GM12878 (cell line): ENCODE results near the gene PRKCQ. TPM values are rescaled to one million over a fixed set of nuclear protein-coding genes. Genes with fewer than 3 reads are reported as not detected.

Experiments used
- ATAC-seq: fragments of 200-7000 bp; cut with Tn5 transposase; 3 replicates; pipeline ENCODE4 v1.9.1; 2020; ENCODE audit warnings: mild to moderate bottlenecking, moderate library complexity
- BruUV-seq: library from RNA; stranded (reverse); fragments of 400-500 nt; replicated peaks from 2 replicates; lab custom pipeline; 2021; lab: Mats Ljungman, UMichigan
- CTCF ChIA-PET: fragments of 300-600 bp; sonication (Branson Sonifier 250); formaldehyde crosslinking; extraction: SDS; loops from one replicate; lab custom pipeline; 2021; ENCODE audit warnings: inconsistent platforms; lab: Yijun Ruan, JAX
- POLR2A ChIA-PET: fragments of 350-600 bp; formaldehyde crosslinking; extraction: SDS; loops from one replicate; lab custom pipeline; 2021; ENCODE audit warnings: inconsistent platforms; lab: Charles Lee
- RAD21 ChIA-PET: fragments of 300-600 bp; sonication (Branson Sonifier 250); formaldehyde crosslinking; loops from one replicate; lab custom pipeline; 2023; ENCODE audit warnings: antibody characterized with exemption; ENCODE audit not compliant: unreplicated experiment; lab: Charles Lee
- SMC1A ChIA-PET: fragments of 300-600 bp; sonication (Branson Sonifier 250); formaldehyde crosslinking; loops from one replicate; lab custom pipeline; 2023; ENCODE audit not compliant: unreplicated experiment, uncharacterized antibody; lab: Charles Lee
- DNase-seq: peaks from one replicate; pipeline ENCODE4 v3.0.0-alpha.2; 2011; ENCODE audit warnings: low read depth, low spot score
- FAIRE-seq: peaks from 3 replicates; lab custom pipeline; 2011; peaks lifted over from hg19 to GRCh38; lab: Jason Lieb, UNC
- H2AFZ ChIP-seq: 2 replicates; pipeline ENCODE4 v1.6.0; 2011; ENCODE audit warnings: low read depth, low read length, control low read depth; ENCODE audit not compliant: control insufficient read depth
- H3K27ac ChIP-seq: 2 replicates; pipeline ENCODE4 v1.5.1; 2011; ENCODE audit warnings: control low read depth; ENCODE audit not compliant: control insufficient read depth, insufficient read depth
- H3K27me3 ChIP-seq, 2 experiments: replicated peaks in 1 of 2; 2 replicates each; pipeline versions ENCODE4 v1.6.0 to v1.6.1; 2011; ENCODE audit warnings: low read length in 1 of 2; ENCODE audit not compliant: control insufficient read depth in 2 of 2, insufficient read depth in 2 of 2
- H3K36me3 ChIP-seq, 2 experiments: 2 replicates each; pipeline ENCODE4 v1.5.1; 2011; ENCODE audit warnings: low read length in 1 of 2; ENCODE audit not compliant: control insufficient read depth in 2 of 2, insufficient read depth in 2 of 2
- H3K4me1 ChIP-seq: 2 replicates; pipeline ENCODE4 v1.6.1; 2011; ENCODE audit warnings: mild to moderate bottlenecking, low read length, moderate library complexity, mixed read lengths; ENCODE audit not compliant: control insufficient read depth, insufficient read depth
- H3K4me2 ChIP-seq: 2 replicates; pipeline ENCODE4 v1.6.0; 2011; ENCODE audit warnings: control low read depth; ENCODE audit not compliant: control insufficient read depth, insufficient read depth
- H3K4me3 ChIP-seq: fragments of 200-600 bp; sonication (generic); 2 replicates; pipeline ENCODE4 v1.5.1; 2016
- H3K79me2 ChIP-seq: 2 replicates; pipeline ENCODE4 v1.6.0; 2011; ENCODE audit warnings: low read length; ENCODE audit not compliant: control insufficient read depth, insufficient read depth
- H3K9ac ChIP-seq: 2 replicates; pipeline ENCODE4 v1.8.0; 2011; ENCODE audit warnings: low read length, control low read depth, mixed read lengths; ENCODE audit not compliant: control insufficient read depth, insufficient read depth
- H3K9me3 ChIP-seq: replicated peaks from 3 replicates; pipeline ENCODE4 v1.5.1; 2011; ENCODE audit warnings: mild to moderate bottlenecking, low read length; ENCODE audit not compliant: control insufficient read depth, insufficient read depth
- H4K20me1 ChIP-seq: 2 replicates; pipeline ENCODE4 v1.6.0; 2011; ENCODE audit not compliant: control insufficient read depth, insufficient read depth
- ATF7 ChIP-seq: fragments of 450-650 bp; IDR thresholded peaks from 2 replicates; pipeline ENCODE4 v1.6.1; 2016; ENCODE audit warnings: low read depth, mild to moderate bottlenecking
- HDAC2 ChIP-seq: fragments of 200-600 bp; sonication (generic); IDR thresholded peaks from 2 replicates; pipeline ENCODE4 v1.6.1; 2017
- IKZF1 ChIP-seq: fragments of 450-650 bp; conservative IDR thresholded peaks from 2 replicates; pipeline ENCODE4 v1.6.1; 2017; ENCODE audit warnings: antibody characterized with exemption, mild to moderate bottlenecking
- IKZF2 ChIP-seq, 2 experiments: fragments of 450-650 bp; IDR thresholded peaks; 2 replicates each; pipeline ENCODE4 v1.6.1; 2017; ENCODE audit warnings: mild to moderate bottlenecking in 2 of 2, moderate library complexity in 2 of 2
- MLLT1 ChIP-seq: fragments of 450-650 bp; IDR thresholded peaks from 2 replicates; pipeline ENCODE4 v1.6.1; 2016; ENCODE audit warnings: mild to moderate bottlenecking
- MTA2 ChIP-seq: fragments of 450-650 bp; IDR thresholded peaks from 2 replicates; pipeline ENCODE4 v1.6.1; 2016; ENCODE audit warnings: low read depth, mild to moderate bottlenecking, moderate library complexity
- NBN ChIP-seq: fragments of 450-650 bp; IDR thresholded peaks from 2 replicates; pipeline ENCODE4 v1.6.1; 2016
- NR2C1 ChIP-seq: fragments of 450-650 bp; IDR thresholded peaks from 2 replicates; pipeline ENCODE4 v1.6.1; 2017; ENCODE audit warnings: antibody characterized with exemption, mild to moderate bottlenecking, moderate library complexity
- WGBS: methylation state at CpG from one replicate; pipeline ENCODE4 v1.1.6; 2016; ENCODE audit warnings: low lambda C conversion rate; ENCODE audit not compliant: insufficient replicate concordance, insufficient coverage; ENCODE audit errors: missing lambda C conversion rate; 5-methylcytosine and 5-hydroxymethylcytosine counted together
- in situ Hi-C: fragments of 300-500 bp; cut with MboI; formaldehyde crosslinking; loops from 9 replicates; pipeline ENCODE4 v1.14.3; 2018; ENCODE audit warnings: mixed read lengths
- intact Hi-C: fragments of 100-400 bp; cut with micrococcal nuclease; formaldehyde crosslinking; loops from one replicate; pipeline ENCODE4 v1.14.2; 2022; ENCODE audit not compliant: unreplicated experiment
- polyA plus RNA-seq, 11 experiments: library from polyadenylated mRNA; depleted of rRNA in 4 of 11; unstranded in 6 of 11; stranded (reverse) in 5 of 11; fragments of >200 nt; fragmentation: Nextera tagmentation in 4 of 11; fragmentation: Illumina TruSeq in 1 of 11; extraction: Ambion mirVana in 4 of 11; extraction: Trizol in 1 of 11; gene quantifications; 1 replicate in 1 of 11; 2 replicates in 10 of 11; pipeline versions ENCODE4 v1.2.1 to v1.2.3, GENCODE V29; 2011 to 2016; ENCODE audit warnings: inconsistent platforms in 2 of 11, missing spikeins in 2 of 11, low read depth in 1 of 11
- total RNA-seq, 4 experiments: library from RNA; depleted of rRNA in 3 of 4; stranded (reverse); fragments of >200 nt in 3 of 4; fragmentation: Illumina TruSeq in 1 of 4; extraction: Trizol in 1 of 4; gene quantifications; 2 replicates each; pipeline versions ENCODE4 v1.2.1 to v1.2.3, GENCODE V29; 2013 to 2021
- TF ChIP-seq, protein P1 (sequence below): IDR thresholded peaks from 2 replicates; pipeline ENCODE4 v1.6.1; 2012; ENCODE audit warnings: low read depth, low read length, improper control_type of control experiment
- TF ChIP-seq, protein P2 (sequence below): fragments of 450-650 bp; IDR thresholded peaks from 2 replicates; pipeline ENCODE4 v1.6.1; 2017; ENCODE audit warnings: low read depth, mild to moderate bottlenecking, moderate library complexity

PRKCQ gene
- total and polyA plus RNA-seq, 10 of the 15 experiments (the other 5 are each of a cell fraction or from before 2014, with no cell fraction given): 0.26 to 8.9 (median 0.98) TPM

GRCh38 chr10:6504296-6504695, 75.8 kb downstream of the PRKCQ start:
- ATAC-seq: peak; percentile 55
- WGBS: 0% methylated on average over 1 of the region's 1 CpG
- Histone ChIP-seq H3K36me3 (no peaks in the 10 kb centered on the region), H3K9ac (no peak overlapping the region), H3K4me1 (no peaks in the 10 kb centered on the region), H3K27ac (no peak overlapping the region), H3K4me2 (no peak overlapping the region), H3K27me3 (no peaks in the 10 kb centered on the region), H3K9me3 (no peaks in the 10 kb centered on the region), H4K20me1 (no peaks in the 10 kb centered on the region), H3K79me2 (no peaks in the 10 kb centered on the region), H2AFZ (no peak overlapping the region), H3K4me3 (no peak overlapping the region)
- in situ Hi-C loops (no loop called here), intact Hi-C loops (no loop called here)
- CTCF ChIA-PET: interaction anchor here (1.1 to 1.2 kb wide), 2 partner anchors 38 to 57 kb away, joined by 3 read pairs; no protein-coding TSS in a partner anchor
- no peak for FAIRE-seq
- SMC1A ChIA-PET: interaction anchor here (0.7 to 9.2 kb wide), 5 partner anchors 9 to 72 kb away, joined by 3 to 92 read pairs (median 3); no protein-coding TSS in a partner anchor
- RAD21 ChIA-PET: interaction anchor here (1.1 to 1.5 kb wide), 3 partner anchors 11 to 68 kb away, joined by 3 to 5 read pairs (median 4); no protein-coding TSS in a partner anchor
- BruUV-seq: no TSS peak
- DNase-seq: no peak
- POLR2A ChIA-PET: interaction anchor here (1.0 kb wide), 1 partner anchor 10 kb away, joined by 4 read pairs; no protein-coding TSS in a partner anchor
- 0 out of 2 replicates have a peak, but pooled peaks have one; percentile 42 for TF ChIP-seq MTA2
- TF ChIP-seq, protein P1, sequence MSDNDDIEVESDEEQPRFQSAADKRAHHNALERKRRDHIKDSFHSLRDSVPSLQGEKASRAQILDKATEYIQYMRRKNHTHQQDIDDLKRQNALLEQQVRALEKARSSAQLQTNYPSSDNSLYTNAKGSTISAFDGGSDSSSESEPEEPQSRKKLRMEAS: no peak

- intact Hi-C loops: no loop called here
- ChIA-PET POLR2A (no interaction called here), CTCF (interaction anchor here (1.0 to 1.2 kb wide), 2 partner anchors 9 to 10 kb away, joined by 3 read pairs; no protein-coding TSS in a partner anchor), RAD21 (interaction anchor here (1.0 to 1.3 kb wide), 5 partner anchors 10 to 61 kb away, joined by 3 to 10 read pairs (median 5); no protein-coding TSS in a partner anchor), SMC1A (interaction anchor here (0.6 to 3.9 kb wide), 11 partner anchors 10 to 57 kb away, joined by 3 to 32 read pairs (median 3); no protein-coding TSS in a partner anchor)
- in situ Hi-C loops: no loop called here
- H3K4me2 ChIP-seq: no peak overlapping the region
- DNase-seq (no peak), ATAC-seq (peak; percentile 48), FAIRE-seq (no peak)
- H3K36me3 ChIP-seq: no peaks in the 10 kb centered on the region
- H3K27ac ChIP-seq: no peak overlapping the region
- no TSS peak for BruUV-seq
- no peaks in the 10 kb centered on the region for H3K4me1 ChIP-seq
- no peak overlapping the region for H3K4me3 ChIP-seq
- no peak for TF ChIP-seq NR2C1
- TF ChIP-seq MTA2: peak; percentile 56; the same call in 1 of the 2 replicates
- TF ChIP-seq, protein P2, sequence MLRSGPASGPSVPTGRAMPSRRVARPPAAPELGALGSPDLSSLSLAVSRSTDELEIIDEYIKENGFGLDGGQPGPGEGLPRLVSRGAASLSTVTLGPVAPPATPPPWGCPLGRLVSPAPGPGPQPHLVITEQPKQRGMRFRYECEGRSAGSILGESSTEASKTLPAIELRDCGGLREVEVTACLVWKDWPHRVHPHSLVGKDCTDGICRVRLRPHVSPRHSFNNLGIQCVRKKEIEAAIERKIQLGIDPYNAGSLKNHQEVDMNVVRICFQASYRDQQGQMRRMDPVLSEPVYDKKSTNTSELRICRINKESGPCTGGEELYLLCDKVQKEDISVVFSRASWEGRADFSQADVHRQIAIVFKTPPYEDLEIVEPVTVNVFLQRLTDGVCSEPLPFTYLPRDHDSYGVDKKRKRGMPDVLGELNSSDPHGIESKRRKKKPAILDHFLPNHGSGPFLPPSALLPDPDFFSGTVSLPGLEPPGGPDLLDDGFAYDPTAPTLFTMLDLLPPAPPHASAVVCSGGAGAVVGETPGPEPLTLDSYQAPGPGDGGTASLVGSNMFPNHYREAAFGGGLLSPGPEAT: peak; percentile 42; the same call in 1 of the 2 replicates
- TF ChIP-seq MLLT1: 0 out of 2 replicates have a peak, but pooled peaks have one; percentile 33
- peak; percentile 60 to 62; a peak in 3 of 4 replicates for TF ChIP-seq IKZF2 (IDR thresholded peaks at IDR 0.05)
- TF ChIP-seq IKZF1: peak; percentile 55
- no peak for TF ChIP-seq HDAC2
- TF ChIP-seq NBN: 0 out of 2 replicates have a peak, but pooled peaks have one; percentile 47
- TF ChIP-seq ATF7: peak; percentile 32; the same call in 1 of the 2 replicates
- no peaks in the 10 kb centered on the region for H3K79me2 ChIP-seq
- H3K9me3 ChIP-seq: no peaks in the 10 kb centered on the region; the same call in 2 of the 3 replicates
- no peaks in the 10 kb centered on the region for H4K20me1 ChIP-seq
- H3K9ac ChIP-seq: no peak overlapping the region
- H3K27me3 ChIP-seq: peaks cover 0 to 1% of the 10 kb centered on the region in 2 experiments; a peak in 1 of 4 replicates
- H2AFZ ChIP-seq: no peak overlapping the region
These were observed 76.9 kb downstream of the PRKCQ start for GRCh38 chr10:6503171-6503570.
